ENCODE data around the gene SDK1. TPM values are rescaled to one million over a fixed set of nuclear protein-coding genes. Genes with fewer than 3 reads are reported as not detected.

The SDK1 gene
- total RNA-seq, 4 donors from 2014 or later = 1.3 to 5.0 (median 2.0) TPM

DNA sequence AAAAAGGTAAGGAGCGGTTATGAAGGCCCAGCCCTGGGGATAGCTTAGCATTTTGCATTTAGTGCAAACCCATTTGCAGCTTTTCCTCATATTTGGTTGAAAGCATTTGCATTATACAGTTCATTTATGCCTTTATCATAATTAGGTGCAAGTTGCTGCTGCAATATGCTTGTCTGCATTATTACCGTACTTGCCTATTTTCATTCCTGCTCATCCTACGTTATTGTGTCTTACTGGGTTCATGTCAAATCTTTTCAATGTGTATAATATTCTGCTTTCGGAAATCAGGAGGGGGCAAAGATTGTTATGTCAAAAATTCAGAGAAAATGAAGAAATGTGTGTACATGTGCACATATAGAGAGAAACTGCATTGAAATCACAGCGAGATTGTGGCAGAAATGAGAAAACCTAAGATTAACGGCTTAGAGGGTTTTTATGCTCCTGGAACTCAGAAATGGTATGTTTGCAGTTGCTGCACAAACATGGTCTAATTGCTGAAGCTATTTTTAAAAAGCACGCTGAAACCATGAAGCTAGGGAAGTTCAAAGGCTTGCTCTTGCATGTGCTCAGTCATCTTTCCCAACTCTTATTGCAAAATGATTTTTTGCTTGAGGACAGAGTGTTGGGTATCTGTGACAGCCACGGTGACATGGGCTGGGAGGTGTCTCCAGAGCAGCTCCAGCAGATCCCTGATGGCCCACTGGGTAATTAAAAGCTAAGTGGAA, 613.2 kb downstream of the SDK1 start:
- intact Hi-C loops (cut with DNase I) = no loop called here
- no peaks in the 10 kb centered on the region for H3K36me3 ChIP-seq
- H3K9me3 ChIP-seq = no peaks in the 10 kb centered on the region
- no peak for TF ChIP-seq POLR2A (IDR thresholded peaks at IDR 0.05)
- TF ChIP-seq, protein P1, sequence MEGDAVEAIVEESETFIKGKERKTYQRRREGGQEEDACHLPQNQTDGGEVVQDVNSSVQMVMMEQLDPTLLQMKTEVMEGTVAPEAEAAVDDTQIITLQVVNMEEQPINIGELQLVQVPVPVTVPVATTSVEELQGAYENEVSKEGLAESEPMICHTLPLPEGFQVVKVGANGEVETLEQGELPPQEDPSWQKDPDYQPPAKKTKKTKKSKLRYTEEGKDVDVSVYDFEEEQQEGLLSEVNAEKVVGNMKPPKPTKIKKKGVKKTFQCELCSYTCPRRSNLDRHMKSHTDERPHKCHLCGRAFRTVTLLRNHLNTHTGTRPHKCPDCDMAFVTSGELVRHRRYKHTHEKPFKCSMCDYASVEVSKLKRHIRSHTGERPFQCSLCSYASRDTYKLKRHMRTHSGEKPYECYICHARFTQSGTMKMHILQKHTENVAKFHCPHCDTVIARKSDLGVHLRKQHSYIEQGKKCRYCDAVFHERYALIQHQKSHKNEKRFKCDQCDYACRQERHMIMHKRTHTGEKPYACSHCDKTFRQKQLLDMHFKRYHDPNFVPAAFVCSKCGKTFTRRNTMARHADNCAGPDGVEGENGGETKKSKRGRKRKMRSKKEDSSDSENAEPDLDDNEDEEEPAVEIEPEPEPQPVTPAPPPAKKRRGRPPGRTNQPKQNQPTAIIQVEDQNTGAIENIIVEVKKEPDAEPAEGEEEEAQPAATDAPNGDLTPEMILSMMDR (IDR thresholded peaks at IDR 0.05) = no peak
- peaks cover 13 to 20% of the 10 kb centered on the region in 2 donors for H3K4me1 ChIP-seq
- H3K27me3 ChIP-seq = no peaks in the 10 kb centered on the region
- WGBS, 2 donors = 85 to 90% methylated on average over 8 of the region's 8 CpGs
- no peak for DNase-seq
- no peak overlapping the region for H3K27ac ChIP-seq
- no peak overlapping the region for H3K4me3 ChIP-seq (replicated peaks in 1 of 3)

DNA sequence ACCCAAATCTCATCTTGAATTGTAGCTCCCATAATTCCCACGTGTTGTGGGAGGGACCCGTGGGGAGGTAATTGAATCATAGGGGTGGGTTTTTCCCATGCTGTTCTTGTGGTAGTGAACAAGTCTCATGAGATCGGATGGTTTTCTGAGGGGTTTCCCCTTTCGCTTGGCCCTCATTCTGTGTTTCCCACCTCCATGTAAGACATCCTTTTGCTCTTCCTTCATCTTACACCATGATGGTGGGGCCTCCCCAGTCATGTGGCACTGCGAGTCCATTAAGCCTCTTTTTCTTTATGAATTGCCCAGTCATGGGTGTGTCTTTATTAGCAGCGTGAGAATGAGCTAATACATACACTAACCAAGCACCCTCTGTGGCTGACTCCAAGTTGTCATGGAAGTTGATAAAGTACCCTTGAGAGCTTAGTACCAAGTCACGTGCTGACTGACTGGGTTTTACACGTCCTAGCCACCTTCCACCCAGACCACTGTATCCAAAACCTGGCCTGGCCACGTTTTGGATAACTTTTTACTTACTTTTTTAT, 614.4 kb downstream of the SDK1 start:
- H3K36me3 ChIP-seq = no peaks in the 10 kb centered on the region
- DNase-seq = no peak
- H3K27ac ChIP-seq = no peak overlapping the region
- peaks cover 13 to 20% of the 10 kb centered on the region in 2 donors for H3K4me1 ChIP-seq
- TF ChIP-seq, protein P1 (IDR thresholded peaks at IDR 0.05) = no peak
- no peak for TF ChIP-seq POLR2A (IDR thresholded peaks at IDR 0.05)
- 78 to 80% methylated on average over 9 of the region's 9 CpGs for WGBS, 2 donors
- no peaks in the 10 kb centered on the region for H3K27me3 ChIP-seq
- H3K4me3 ChIP-seq (replicated peaks in 1 of 3) = no peak overlapping the region
- H3K9me3 ChIP-seq = no peaks in the 10 kb centered on the region
- intact Hi-C loops (cut with DNase I) = no loop called here

DNA sequence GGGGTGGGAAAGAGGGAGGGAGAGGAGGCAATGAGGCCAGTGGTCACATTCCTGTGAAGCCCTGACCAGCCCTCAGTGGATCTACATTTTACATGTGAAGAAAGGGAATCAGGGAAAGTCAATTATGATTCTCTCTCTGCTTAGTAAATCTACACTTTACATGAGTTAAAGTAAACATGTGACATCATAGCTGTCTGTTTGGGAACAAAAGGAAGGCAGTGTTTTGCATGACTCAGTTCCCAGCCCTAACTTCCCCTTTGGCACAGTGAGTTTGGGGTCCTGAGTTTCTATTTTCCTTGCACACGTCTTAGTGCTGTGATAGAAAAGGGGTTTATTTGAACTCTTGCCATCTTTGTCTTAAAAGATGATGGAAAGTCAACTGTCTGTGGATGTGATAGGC, 615.1 kb downstream of the SDK1 start:
- intact Hi-C loops (cut with DNase I) = no loop called here
- TF ChIP-seq, protein P1 (IDR thresholded peaks at IDR 0.05) = no peak
- TF ChIP-seq POLR2A (IDR thresholded peaks at IDR 0.05) = no peak
- peaks cover 13 to 20% of the 10 kb centered on the region in 2 donors for H3K4me1 ChIP-seq
- no peaks in the 10 kb centered on the region for H3K36me3 ChIP-seq
- WGBS, 2 donors = 72 to 76% methylated on average over 1 of the region's 1 CpG
- no peak overlapping the region for H3K27ac ChIP-seq
- H3K9me3 ChIP-seq = no peaks in the 10 kb centered on the region
- DNase-seq = no peak
- no peaks in the 10 kb centered on the region for H3K27me3 ChIP-seq
- H3K4me3 ChIP-seq (replicated peaks in 1 of 3) = no peak overlapping the region

DNA sequence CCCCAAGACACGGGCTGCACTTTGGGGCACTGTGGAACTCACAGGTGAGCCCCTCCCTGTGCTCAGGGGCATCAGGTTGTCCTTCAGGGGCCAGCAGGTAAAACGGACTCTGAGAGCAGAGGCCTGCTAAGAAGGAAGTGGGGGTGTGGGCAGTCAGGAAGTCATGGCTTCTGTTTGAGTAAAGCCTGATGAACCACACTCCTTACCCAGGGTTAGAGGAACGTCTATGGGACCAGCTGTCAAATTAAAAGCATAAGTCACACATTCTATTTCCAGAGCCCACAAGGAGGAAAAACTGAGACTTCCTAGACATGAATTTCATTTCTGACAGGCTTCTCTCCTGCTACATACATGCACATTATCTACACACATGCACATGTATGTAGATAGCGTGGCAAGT, 616.4 kb downstream of the SDK1 start:
- Histone ChIP-seq H3K4me1 (peaks cover 5 to 11% of the 10 kb centered on the region in 2 donors), H3K27me3 (no peaks in the 10 kb centered on the region), H3K9me3 (no peaks in the 10 kb centered on the region), H3K27ac (no peak overlapping the region), H3K4me3 (replicated peaks in 1 of 3) (no peak overlapping the region), H3K36me3 (no peaks in the 10 kb centered on the region)
- DNase-seq = no peak
- intact Hi-C loops (cut with DNase I) = no loop called here
- WGBS, 2 donors = 73 to 85% methylated on average over 4 of the region's 4 CpGs
- TF ChIP-seq POLR2A (IDR thresholded peaks at IDR 0.05) = no peak
- TF ChIP-seq, protein P1 (IDR thresholded peaks at IDR 0.05) = no peak

DNA sequence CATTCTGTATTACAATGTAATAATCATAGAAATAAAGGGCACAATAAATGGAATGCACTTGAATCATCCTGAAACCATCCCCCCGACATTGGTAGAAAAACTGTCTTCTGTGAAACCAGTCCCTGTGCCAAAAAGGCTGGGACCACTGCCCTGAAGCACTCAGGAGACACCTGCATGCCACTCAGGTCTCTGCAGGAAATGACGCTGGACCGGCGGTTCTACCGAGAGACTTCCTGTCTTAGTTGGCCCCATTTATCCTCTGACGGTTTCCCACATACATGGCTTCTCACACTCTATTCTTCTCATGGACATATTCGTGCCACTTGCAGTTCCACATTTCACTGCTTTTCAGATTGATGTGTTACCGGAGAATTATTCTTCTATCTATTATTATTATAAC, 617.5 kb downstream of the SDK1 start:
- H3K4me3 ChIP-seq (replicated peaks in 1 of 3) = no peak overlapping the region
- H3K4me1 ChIP-seq = peaks cover 0 to 6% of the 10 kb centered on the region in 2 donors
- H3K27me3 ChIP-seq = no peaks in the 10 kb centered on the region
- WGBS, 2 donors = 82 to 91% methylated on average over 8 of the region's 8 CpGs
- no peaks in the 10 kb centered on the region for H3K9me3 ChIP-seq
- no peak for TF ChIP-seq POLR2A (IDR thresholded peaks at IDR 0.05)
- TF ChIP-seq, protein P1 (IDR thresholded peaks at IDR 0.05) = no peak
- H3K27ac ChIP-seq = no peak overlapping the region
- intact Hi-C loops (cut with DNase I) = no loop called here
- no peaks in the 10 kb centered on the region for H3K36me3 ChIP-seq
- DNase-seq = no peak
